Occipital lobe (tissue), 2 donors: ENCODE results near the gene CLDN20. TPM values are rescaled to one million over a fixed set of nuclear protein-coding genes. Genes with fewer than 3 reads are reported as not detected.
"Not testable (repeated sequence)": the region's sequence is repeated elsewhere in the genome, so short reads cannot be mapped to it uniquely, and the experiment has no call there.

Experiments used
- DNase-seq: peaks from one replicate; lab custom pipeline; 2025; lab: John Stamatoyannopoulos, UW
- total RNA-seq: library from RNA; depleted of rRNA; stranded (reverse); fragments of >200 nt; gene quantifications from one replicate; pipeline ENCODE4 v1.2.3, GENCODE V29; 2014

Gene CLDN20
- total RNA-seq, 1 donor from 2014 or later, result not detected

DNA sequence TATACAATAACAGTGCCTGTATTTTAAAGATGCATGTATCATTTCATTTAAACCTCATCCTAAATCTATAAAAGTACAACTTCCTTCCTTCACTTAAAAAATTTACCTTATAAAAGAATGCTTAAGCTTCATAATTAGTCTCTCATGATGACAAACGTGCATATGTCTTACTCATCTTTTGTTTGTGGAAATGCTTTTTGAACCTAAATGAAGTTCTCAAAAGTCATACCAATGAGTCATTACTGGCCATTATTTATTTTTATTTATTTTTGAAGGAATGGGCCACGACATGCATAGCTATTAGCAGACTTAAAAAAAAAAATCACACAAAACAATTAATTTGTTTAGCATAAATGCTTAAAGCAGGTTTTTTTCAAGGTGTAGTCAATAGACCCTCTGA lies 46.8 kb downstream of the CLDN20 start:
- DNase-seq, result no peak

- no peak for DNase-seq
Observed at GRCh38 chr6:155311086-155311485, 47.3 kb downstream of the CLDN20 start.

DNA sequence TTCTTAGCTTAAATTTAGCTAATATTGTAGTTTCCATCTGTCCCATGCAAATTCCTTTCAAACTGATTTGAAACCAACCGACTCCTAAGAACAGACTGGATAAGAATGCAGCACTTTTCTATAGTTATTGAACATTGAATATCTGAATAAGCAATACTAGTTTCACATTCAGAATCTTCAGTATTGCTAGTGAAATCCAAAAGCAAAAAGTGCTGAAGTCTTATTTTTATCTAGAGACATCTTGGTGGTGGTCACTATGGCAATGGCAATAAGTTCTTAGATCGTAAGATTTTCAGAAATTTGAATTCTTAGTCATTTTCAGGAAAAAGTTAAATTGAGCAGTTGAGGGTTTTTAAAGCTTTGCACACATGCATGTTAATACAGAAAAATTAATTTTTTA lies 47.8 kb downstream of the CLDN20 start:
- no peak for DNase-seq

GRCh38 chr6:155312950-155313349 lies 49.1 kb downstream of the CLDN20 start:
- DNase-seq, result not testable (repeated sequence)

DNA sequence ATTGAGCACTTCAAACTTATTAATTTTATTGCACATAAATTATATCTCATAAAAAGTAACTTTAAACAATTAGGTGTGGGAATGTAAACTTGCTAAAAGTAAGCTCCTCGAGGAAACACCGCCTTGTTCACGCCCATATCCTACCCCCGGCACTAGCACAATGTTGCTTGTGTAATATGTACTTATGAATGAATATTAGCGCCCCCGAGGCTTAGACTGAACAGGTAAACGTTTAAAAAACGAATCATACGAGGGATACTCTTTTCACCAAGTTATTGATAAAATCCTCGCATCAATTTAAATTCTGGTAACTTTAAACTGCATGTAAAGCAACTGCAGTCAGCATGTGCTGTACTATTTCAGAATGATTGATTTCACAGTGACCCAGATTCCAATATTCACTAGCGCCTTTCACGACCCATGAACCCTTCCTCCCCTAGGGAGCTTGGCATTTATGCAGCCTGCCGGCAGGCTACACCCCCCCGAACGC lies 49.8 kb downstream of the CLDN20 start:
- DNase-seq, result no peak

DNA sequence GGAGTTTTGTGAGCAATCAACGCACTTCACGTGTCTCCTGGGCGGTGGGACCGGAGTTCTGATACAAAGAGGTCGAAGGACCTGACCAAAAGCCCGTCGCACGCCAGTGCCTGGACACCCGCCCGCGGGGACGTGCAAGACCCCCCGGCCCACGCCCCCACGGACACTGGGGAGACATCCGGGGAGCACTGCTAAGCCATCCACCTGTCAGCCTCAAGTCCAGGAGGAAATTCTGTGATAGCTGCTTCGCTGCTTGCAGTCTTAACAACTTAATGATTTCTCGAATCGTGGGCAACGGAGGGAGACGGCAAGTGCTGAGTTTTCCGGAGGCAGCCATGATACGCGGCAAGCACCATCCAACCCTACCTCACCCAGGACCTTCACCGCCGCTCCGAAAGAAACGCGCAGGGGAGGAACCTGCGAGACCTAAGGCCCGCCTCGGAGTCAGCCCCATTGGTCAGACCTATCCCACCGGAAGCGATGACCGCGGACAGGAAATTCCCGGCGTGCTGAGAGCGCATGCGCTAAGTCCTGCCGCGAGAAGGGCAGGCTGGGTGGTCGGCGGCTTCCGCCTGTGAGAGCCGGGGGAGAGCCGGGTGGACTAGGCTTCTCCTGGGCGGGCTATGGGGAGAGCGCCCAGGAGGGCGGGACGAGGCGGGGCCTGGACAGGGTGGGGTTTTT lies 50.4 kb downstream of the CLDN20 start, which contains the start of gene TFB1M:
Gene TFB1M, minus strand, starts transcription at position 393 of the 681 bp plus-strand sequence. Its CDS starts 56 bp downstream, at position 337.
- peak; percentile 98 for DNase-seq

DNA sequence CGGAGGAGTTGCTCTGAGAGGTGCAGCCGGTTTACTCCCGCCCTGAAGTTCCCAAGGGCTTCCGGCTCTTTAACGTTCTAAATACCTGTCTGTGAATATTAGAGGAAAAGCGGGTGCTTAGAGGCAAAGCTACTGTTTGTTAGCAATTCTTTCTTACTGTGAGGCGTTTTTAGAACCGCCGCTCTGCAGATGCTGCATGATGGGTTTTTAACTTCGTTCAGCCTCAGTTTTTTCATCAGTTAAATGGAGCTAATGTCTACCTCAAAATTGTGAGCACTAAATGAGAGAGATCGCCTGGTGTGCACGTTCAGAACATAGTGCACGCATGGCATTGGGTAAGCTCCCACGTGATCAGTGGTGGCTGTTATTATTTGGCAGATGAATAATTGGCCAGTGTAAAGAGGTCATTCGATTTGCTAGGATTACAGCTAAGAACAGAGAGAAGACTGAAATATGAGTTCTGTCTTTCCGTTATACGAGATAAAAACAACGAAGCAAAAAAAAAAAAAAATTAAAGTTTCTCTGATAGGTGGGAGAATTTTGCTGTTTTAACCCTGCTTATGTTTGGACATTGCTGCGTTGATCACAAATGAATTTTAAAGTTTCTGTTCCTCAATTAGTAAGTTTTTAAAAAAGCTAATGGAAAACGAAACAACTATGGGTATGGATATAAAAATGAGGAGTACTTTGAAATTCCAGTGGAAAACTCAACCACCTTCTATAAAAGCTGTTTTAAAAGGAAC lies 51.1 kb downstream of the CLDN20 start:
- DNase-seq, result peak; percentile 44

- DNase-seq, result no peak
Observed at GRCh38 chr6:155315516-155315871, 51.7 kb downstream of the CLDN20 start.

GRCh38 chr6:155316419-155316818 lies 52.6 kb downstream of the CLDN20 start:
- DNase-seq, result no peak

- DNase-seq, result no peak
Observed at GRCh38 chr6:155317186-155317585, 53.4 kb downstream of the CLDN20 start.

DNA sequence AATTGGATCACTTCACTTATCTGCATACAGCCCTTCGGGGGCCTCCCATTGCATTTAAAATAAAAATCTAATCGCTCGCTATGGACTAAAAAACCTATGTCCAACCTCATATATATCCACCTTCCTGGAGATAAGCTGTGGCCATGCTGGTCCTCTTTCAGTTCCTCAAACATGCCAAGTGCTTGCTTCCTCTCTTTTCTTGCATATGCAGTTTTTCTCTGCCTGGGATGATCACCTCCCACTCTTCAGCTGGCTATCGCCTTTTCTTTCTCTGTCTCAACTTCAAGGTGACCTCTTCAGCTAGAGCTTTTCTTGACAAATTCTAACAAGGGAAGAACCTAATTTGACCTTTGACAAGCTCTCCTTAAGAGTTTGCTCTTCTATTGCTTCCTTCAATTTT lies 56.1 kb downstream of the CLDN20 start:
- no peak for DNase-seq

DNA sequence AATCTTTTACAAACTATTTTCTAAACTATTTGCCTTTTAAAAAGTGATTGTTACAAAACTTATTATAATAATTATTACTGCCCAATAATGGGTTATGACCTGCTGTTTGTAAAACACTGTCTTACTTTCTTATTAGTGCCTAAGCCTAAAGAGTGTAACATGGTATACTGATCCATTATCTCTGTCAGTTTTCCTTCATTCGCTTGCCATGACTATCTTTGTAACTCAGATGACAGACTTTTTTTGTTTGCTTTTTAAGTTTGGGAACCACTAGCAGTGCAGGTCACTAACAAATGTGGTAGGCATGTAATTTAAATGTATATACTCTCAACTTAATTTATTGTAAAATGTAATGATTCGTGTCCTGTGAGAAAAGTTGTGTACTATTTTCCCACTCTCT lies 60.4 kb downstream of the CLDN20 start:
- DNase-seq, result no peak

DNA sequence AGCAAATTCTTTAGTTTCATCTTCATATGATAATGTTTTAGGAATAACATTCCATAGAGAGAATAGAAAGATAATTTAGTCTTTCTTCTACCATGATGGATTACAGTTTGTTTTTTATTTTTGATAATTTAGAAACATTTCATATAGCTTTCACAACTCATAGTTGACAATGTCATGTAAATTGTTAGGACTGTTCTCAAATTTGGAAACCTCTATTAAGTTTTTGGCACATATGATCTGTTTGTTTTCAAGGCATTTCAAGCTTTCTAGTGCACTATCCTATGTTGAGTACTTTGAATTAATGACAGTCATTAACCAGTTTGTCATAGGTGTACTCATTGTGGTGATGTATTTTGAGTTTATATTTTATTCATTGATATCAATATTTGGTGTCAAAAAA lies 61.2 kb downstream of the CLDN20 start:
- no peak for DNase-seq

DNA sequence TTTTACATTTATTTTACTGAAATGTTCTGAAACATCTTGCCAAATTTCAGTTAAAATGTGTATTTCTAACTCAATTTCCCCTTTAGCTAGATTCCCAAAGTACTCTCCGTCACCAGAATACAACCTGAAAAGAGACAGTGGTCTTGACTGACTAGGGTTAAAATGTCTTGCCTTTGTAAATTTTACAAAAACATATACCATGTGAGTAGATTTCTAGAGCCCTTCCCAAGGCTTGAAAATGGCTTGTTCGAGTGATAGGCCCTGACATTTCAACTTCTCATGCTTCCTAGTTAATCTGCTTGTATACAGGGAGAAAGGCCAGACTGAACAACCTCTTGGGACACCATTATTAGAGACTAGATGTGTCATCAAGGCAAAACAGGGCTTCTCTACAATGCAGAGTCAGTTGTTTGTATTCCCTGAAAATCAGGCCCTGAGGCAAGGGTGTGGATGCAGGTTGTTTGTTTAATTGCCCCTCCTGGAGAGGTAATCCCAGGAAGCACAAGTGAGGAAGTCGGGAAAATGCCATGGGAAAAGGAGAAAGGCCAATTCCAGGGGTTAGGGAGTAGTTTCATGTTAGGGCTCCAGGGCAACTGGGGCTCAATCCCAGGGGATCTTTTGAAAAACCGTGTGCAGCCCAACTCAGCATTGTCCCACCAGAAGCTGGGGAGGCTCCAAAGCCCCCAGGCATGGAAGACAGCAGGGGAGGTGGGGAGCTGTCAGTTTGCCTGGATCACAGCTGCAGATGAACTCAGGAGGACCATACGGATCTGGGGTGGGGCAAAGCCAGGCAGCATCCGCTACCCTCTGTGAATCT lies 62.1 kb downstream of the CLDN20 start:
- DNase-seq, result no peak

Other genes with a start within 250 kb of the CLDN20 start
- gene TFB1M, start 50.5 kb downstream of the CLDN20 start, total RNA-seq, result 17.2 TPM
- not detected for gene NOX3, start 191.8 kb downstream of the CLDN20 start, total RNA-seq